CD8-positive, alpha-beta memory T cell (primary cell): Measurements from ENCODE around the gene ZNF750. TPM values are rescaled to one million over a fixed set of nuclear protein-coding genes. Genes with fewer than 3 reads are reported as not detected.

Experiments
- CTCF ChIA-PET: fragments of 350-600 bp; sonication (Branson Sonifier 250); formaldehyde crosslinking; loops from one replicate; lab custom pipeline; 2021; ENCODE audit warnings: antibody characterized with exemption; lab: Charles Lee
- POLR2A ChIA-PET: fragments of 350-600 bp; sonication (Branson Sonifier 250); formaldehyde crosslinking; loops from one replicate; lab custom pipeline; 2021; ENCODE audit warnings: antibody characterized with exemption; lab: Charles Lee
- DNase-seq, 5 donors: peaks; one replicate each; pipeline versions ENCODE4 v3.0.0 to v3.0.0-alpha.2; 2020 to 2022; ENCODE audit warnings: mixed read lengths in 1 of 5
- H3K27ac ChIP-seq: one replicate; pipeline ENCODE4 v1.7.0; 2013; ENCODE audit warnings: low read depth, mild to moderate bottlenecking, low read length, moderate library complexity
- H3K27me3 ChIP-seq: 2 replicates; pipeline ENCODE4 v1.7.0; 2013; ENCODE audit warnings: low read length, mild to moderate bottlenecking; ENCODE audit not compliant: insufficient read depth, poor library complexity, severe bottlenecking
- H3K36me3 ChIP-seq: 2 replicates; pipeline ENCODE4 v1.7.0; 2013; ENCODE audit warnings: mild to moderate bottlenecking, low read length, moderate library complexity; ENCODE audit not compliant: insufficient read depth
- H3K4me1 ChIP-seq: 2 replicates; pipeline ENCODE4 v1.7.0; 2013; ENCODE audit warnings: mild to moderate bottlenecking, low read length, moderate library complexity; ENCODE audit not compliant: insufficient read depth
- H3K4me3 ChIP-seq: 2 replicates; pipeline ENCODE4 v1.7.0; 2013; ENCODE audit warnings: mild to moderate bottlenecking, low read length
- H3K9me3 ChIP-seq: 2 replicates; pipeline ENCODE4 v1.7.0; 2013; ENCODE audit warnings: mild to moderate bottlenecking, low read length
- H3K27ac Mint-ChIP-seq, 8 donors: one replicate each; pipeline ENCODE4 v1.8.0; 2020 to 2021; ENCODE audit warnings: mixed read lengths in 8 of 8, mild to moderate bottlenecking in 6 of 8, inconsistent platforms in 3 of 8, moderate library complexity in 3 of 8
- H3K27me3 Mint-ChIP-seq, 2 donors: one replicate each; pipeline ENCODE4 v1.8.0; 2020 to 2021; ENCODE audit warnings: mixed read lengths in 2 of 2, mild to moderate bottlenecking in 1 of 2, moderate library complexity in 1 of 2
- H3K36me3 Mint-ChIP-seq, 3 donors: one replicate each; pipeline ENCODE4 v1.8.0; 2020 to 2021; ENCODE audit warnings: mixed read lengths in 3 of 3, inconsistent platforms in 1 of 3, mild to moderate bottlenecking in 1 of 3
- H3K4me1 Mint-ChIP-seq, 3 donors: one replicate each; pipeline ENCODE4 v1.8.0; 2020 to 2021; ENCODE audit warnings: mixed read lengths in 3 of 3, inconsistent platforms in 1 of 3, mild to moderate bottlenecking in 1 of 3
- H3K4me3 Mint-ChIP-seq, 7 donors: one replicate each; pipeline ENCODE4 v1.8.0; 2020 to 2021; ENCODE audit warnings: mixed read lengths in 7 of 7, mild to moderate bottlenecking in 6 of 7, moderate library complexity in 4 of 7, inconsistent platforms in 2 of 7
- H3K9me3 Mint-ChIP-seq, 5 donors: one replicate each; pipeline ENCODE4 v1.8.0; 2020 to 2022; ENCODE audit warnings: mixed read lengths in 5 of 5, mild to moderate bottlenecking in 3 of 5, moderate library complexity in 2 of 5, inconsistent platforms in 1 of 5
- polyA plus RNA-seq: library from polyadenylated mRNA; unstranded; fragments of 300-500 nt; fragmentation: Illumina TruSeq; gene quantifications from one replicate; pipeline ENCODE4 v1.2.3, GENCODE V29; 2021
- total RNA-seq, 2 experiments: library from RNA; stranded (reverse); gene quantifications; one replicate each; pipeline ENCODE4 v1.2.3, GENCODE V29; 2021

The ZNF750 gene
- total and polyA plus RNA-seq, 3 experiments from 2014 or later: not detected

- peaks cover 4 to 6% (median 4%) of the 10 kb centered on the region in 5 donors for H3K9me3 Mint-ChIP-seq
- H3K4me1 Mint-ChIP-seq: peaks cover 0 to 11% (median 6%) of the 10 kb centered on the region in 3 donors
- Histone ChIP-seq H3K4me3 (no peak overlapping the region), H3K27me3 (no peaks in the 10 kb centered on the region), H3K27ac (no peak overlapping the region), H3K36me3 (peaks cover 9% of the 10 kb centered on the region), H3K9me3 (no peaks in the 10 kb centered on the region), H3K4me1 (no peaks in the 10 kb centered on the region)
- CTCF ChIA-PET: interaction anchor here (1.7 to 1.9 kb wide), 2 partner anchors 10 to 39 kb away, joined by 4 to 5 read pairs; no protein-coding TSS in a partner anchor
- DNase-seq: no peak
- H3K27me3 Mint-ChIP-seq: no peaks in the 10 kb centered on the region
- H3K27ac Mint-ChIP-seq: peak overlapping the region in 2 of 8 donors; percentile 20 to 75
- POLR2A ChIA-PET: no interaction called here
- peaks cover 19 to 59% (median 28%) of the 10 kb centered on the region in 3 donors for H3K36me3 Mint-ChIP-seq
- H3K4me3 Mint-ChIP-seq: no peak overlapping the region
These were observed 19.3 kb downstream of the ZNF750 start for GRCh38 chr17:82820278-82821251.

GRCh38 chr17:82817947-82818346 is 21.9 kb downstream of the ZNF750 start:
- Mint-ChIP-seq H3K27ac (peak overlapping the region in 2 of 8 donors; percentile 29 to 48), H3K4me1 (peaks cover 0 to 14% (median 11%) of the 10 kb centered on the region in 3 donors), H3K9me3 (peaks cover 4 to 6% (median 4%) of the 10 kb centered on the region in 5 donors), H3K4me3 (no peak overlapping the region), H3K27me3 (no peaks in the 10 kb centered on the region), H3K36me3 (peaks cover 19 to 82% (median 31%) of the 10 kb centered on the region in 3 donors)
- H3K4me1 ChIP-seq: no peaks in the 10 kb centered on the region
- H3K27me3 ChIP-seq: no peaks in the 10 kb centered on the region
- POLR2A ChIA-PET: no interaction called here
- CTCF ChIA-PET: interaction anchor here (1.5 kb wide), 1 partner anchor 36 kb away, joined by 4 read pairs; no protein-coding TSS in a partner anchor
- no peaks in the 10 kb centered on the region for H3K9me3 ChIP-seq
- H3K4me3 ChIP-seq: no peak overlapping the region
- H3K27ac ChIP-seq: no peak overlapping the region
- peaks cover 13% of the 10 kb centered on the region for H3K36me3 ChIP-seq
- DNase-seq: no peak

GRCh38 chr17:82816358-82816757 is 23.5 kb downstream of the ZNF750 start:
- Histone ChIP-seq H3K4me3 (no peak overlapping the region), H3K4me1 (no peaks in the 10 kb centered on the region), H3K27ac (no peak overlapping the region), H3K36me3 (peaks cover 13% of the 10 kb centered on the region), H3K27me3 (no peaks in the 10 kb centered on the region), H3K9me3 (no peaks in the 10 kb centered on the region)
- DNase-seq: peak in 1 of 5 donors; percentile 3
- H3K4me1 Mint-ChIP-seq: peaks cover 0 to 14% (median 9%) of the 10 kb centered on the region in 3 donors
- peaks cover 18 to 83% (median 25%) of the 10 kb centered on the region in 3 donors for H3K36me3 Mint-ChIP-seq
- H3K9me3 Mint-ChIP-seq: peaks cover 4 to 6% (median 4%) of the 10 kb centered on the region in 5 donors
- H3K4me3 Mint-ChIP-seq: peak overlapping the region in 1 of 7 donors; percentile 55
- peak overlapping the region in 2 of 8 donors; percentile 40 to 47 for H3K27ac Mint-ChIP-seq
- no peaks in the 10 kb centered on the region for H3K27me3 Mint-ChIP-seq
- ChIA-PET CTCF (no interaction called here), POLR2A (no interaction called here)

GRCh38 chr17:82815790-82816305 is 24.0 kb downstream of the ZNF750 start:
- CTCF ChIA-PET: no interaction called here
- H3K27me3 Mint-ChIP-seq: no peaks in the 10 kb centered on the region
- Histone ChIP-seq H3K4me3 (no peak overlapping the region), H3K36me3 (peaks cover 13% of the 10 kb centered on the region), H3K9me3 (no peaks in the 10 kb centered on the region), H3K27me3 (no peaks in the 10 kb centered on the region), H3K27ac (no peak overlapping the region), H3K4me1 (no peaks in the 10 kb centered on the region)
- peaks cover 13 to 85% (median 27%) of the 10 kb centered on the region in 3 donors for H3K36me3 Mint-ChIP-seq
- H3K4me3 Mint-ChIP-seq: no peak overlapping the region
- peaks cover 0 to 14% (median 9%) of the 10 kb centered on the region in 3 donors for H3K4me1 Mint-ChIP-seq
- no peak for DNase-seq
- H3K27ac Mint-ChIP-seq: peak overlapping the region in 3 of 8 donors; percentile 33 to 47 (median 40)
- peaks cover 4 to 6% (median 4%) of the 10 kb centered on the region in 5 donors for H3K9me3 Mint-ChIP-seq
- POLR2A ChIA-PET: no interaction called here

GRCh38 chr17:82815354-82815753 is 24.5 kb downstream of the ZNF750 start:
- H3K9me3 ChIP-seq: no peaks in the 10 kb centered on the region
- no peak overlapping the region for H3K4me3 ChIP-seq
- DNase-seq: no peak
- H3K4me1 Mint-ChIP-seq: peaks cover 0 to 11% (median 9%) of the 10 kb centered on the region in 3 donors
- ChIA-PET POLR2A (no interaction called here), CTCF (no interaction called here)
- no peaks in the 10 kb centered on the region for H3K4me1 ChIP-seq
- peaks cover 8 to 87% (median 26%) of the 10 kb centered on the region in 3 donors for H3K36me3 Mint-ChIP-seq
- peak overlapping the region in 2 of 8 donors; percentile 23 to 33 for H3K27ac Mint-ChIP-seq
- H3K4me3 Mint-ChIP-seq: no peak overlapping the region
- peaks cover 10% of the 10 kb centered on the region for H3K36me3 ChIP-seq
- no peaks in the 10 kb centered on the region for H3K27me3 ChIP-seq
- H3K9me3 Mint-ChIP-seq: peaks cover 2 to 3% (median 2%) of the 10 kb centered on the region in 5 donors
- H3K27me3 Mint-ChIP-seq: no peaks in the 10 kb centered on the region
- no peak overlapping the region for H3K27ac ChIP-seq

GRCh38 chr17:82814834-82815233 is 25.0 kb downstream of the ZNF750 start:
- no peaks in the 10 kb centered on the region for H3K4me1 ChIP-seq
- H3K27ac Mint-ChIP-seq: peak overlapping the region in 2 of 8 donors; percentile 23 to 50
- no peak overlapping the region for H3K27ac ChIP-seq
- H3K4me3 ChIP-seq: no peak overlapping the region
- no peak for DNase-seq
- peaks cover 5 to 88% (median 23%) of the 10 kb centered on the region in 3 donors for H3K36me3 Mint-ChIP-seq
- H3K4me3 Mint-ChIP-seq: no peak overlapping the region
- CTCF ChIA-PET: no interaction called here
- peaks cover 0 to 9% (median 9%) of the 10 kb centered on the region in 3 donors for H3K4me1 Mint-ChIP-seq
- H3K9me3 ChIP-seq: no peaks in the 10 kb centered on the region
- POLR2A ChIA-PET: no interaction called here
- H3K36me3 ChIP-seq: peaks cover 8% of the 10 kb centered on the region
- no peaks in the 10 kb centered on the region for H3K9me3 Mint-ChIP-seq
- no peaks in the 10 kb centered on the region for H3K27me3 ChIP-seq
- H3K27me3 Mint-ChIP-seq: no peaks in the 10 kb centered on the region

- ChIA-PET CTCF (no interaction called here), POLR2A (no interaction called here)
- no peaks in the 10 kb centered on the region for H3K9me3 ChIP-seq
- H3K27ac Mint-ChIP-seq: peak overlapping the region in 1 of 8 donors; percentile 88
- H3K27ac ChIP-seq: no peak overlapping the region
- H3K27me3 Mint-ChIP-seq: no peaks in the 10 kb centered on the region
- peak in 1 of 5 donors; percentile 21 for DNase-seq
- H3K36me3 Mint-ChIP-seq: peaks cover 0 to 85% (median 19%) of the 10 kb centered on the region in 3 donors
- H3K4me3 ChIP-seq: no peak overlapping the region
- H3K9me3 Mint-ChIP-seq: no peaks in the 10 kb centered on the region
- H3K4me1 Mint-ChIP-seq: peaks cover 0 to 9% (median 9%) of the 10 kb centered on the region in 3 donors
- no peak overlapping the region for H3K4me3 Mint-ChIP-seq
- H3K27me3 ChIP-seq: no peaks in the 10 kb centered on the region
- peaks cover 8% of the 10 kb centered on the region for H3K36me3 ChIP-seq
- H3K4me1 ChIP-seq: no peaks in the 10 kb centered on the region
These were observed 26.3 kb downstream of the ZNF750 start for GRCh38 chr17:82813299-82814051.
